ENCODE data around the gene ATP7B. TPM values are rescaled to one million over a fixed set of nuclear protein-coding genes. Genes with fewer than 3 reads are reported as not detected.
A peak's percentile ranks its signal among the peaks of the same experiment; 100 is the strongest.
"Not testable (repeated sequence)": the region's sequence is repeated elsewhere in the genome, so short reads cannot be mapped to it uniquely, and the experiment has no call there.

The ATP7B gene
- total RNA-seq, 1 donor from 2014 or later, result 137 TPM

DNA sequence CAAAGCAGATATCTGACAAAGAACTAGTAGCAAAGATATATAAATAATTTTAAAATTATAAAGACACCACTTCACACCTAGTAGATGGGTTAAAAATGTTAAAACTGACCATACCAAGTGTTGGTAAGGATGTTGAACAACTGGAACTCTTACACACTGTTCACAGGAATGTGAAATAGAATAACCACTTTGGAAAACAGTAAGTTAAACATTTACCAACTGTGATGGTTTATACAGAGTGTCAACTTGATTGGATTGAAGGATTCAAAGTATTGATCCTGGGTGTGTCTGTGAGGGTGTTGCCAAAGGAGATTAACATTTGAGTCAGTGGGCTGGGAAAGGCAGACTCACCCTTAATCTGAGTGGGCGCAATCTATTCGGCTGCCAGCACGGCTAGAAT lies 32.4 kb upstream of the ATP7B start:
- Mint-ChIP-seq H3K36me3 (peaks cover 33% of the 10 kb centered on the region), H3K27me3 (ENCODE audit: low read depth) (no peaks in the 10 kb centered on the region), H3K4me3 (no peak overlapping the region), H3K27ac (no peak overlapping the region), H3K9me3 (peaks cover 31% of the 10 kb centered on the region), H3K4me1 (no peaks in the 10 kb centered on the region)
- no peak for TF ChIP-seq CTCF (IDR thresholded peaks at IDR 0.05; ENCODE audit: unreplicated experiment)
- no peak for DNase-seq (ENCODE audit: low spot score in 2 of 2, unreplicated experiment in 2 of 2)

GRCh38 chr13:52036037-52036436 lies 24.8 kb upstream of the ATP7B start:
- TF ChIP-seq CTCF (IDR thresholded peaks at IDR 0.05; ENCODE audit: unreplicated experiment), result no peak
- Mint-ChIP-seq H3K9me3 (peaks cover 11% of the 10 kb centered on the region), H3K27me3 (ENCODE audit: low read depth) (no peaks in the 10 kb centered on the region)

DNA sequence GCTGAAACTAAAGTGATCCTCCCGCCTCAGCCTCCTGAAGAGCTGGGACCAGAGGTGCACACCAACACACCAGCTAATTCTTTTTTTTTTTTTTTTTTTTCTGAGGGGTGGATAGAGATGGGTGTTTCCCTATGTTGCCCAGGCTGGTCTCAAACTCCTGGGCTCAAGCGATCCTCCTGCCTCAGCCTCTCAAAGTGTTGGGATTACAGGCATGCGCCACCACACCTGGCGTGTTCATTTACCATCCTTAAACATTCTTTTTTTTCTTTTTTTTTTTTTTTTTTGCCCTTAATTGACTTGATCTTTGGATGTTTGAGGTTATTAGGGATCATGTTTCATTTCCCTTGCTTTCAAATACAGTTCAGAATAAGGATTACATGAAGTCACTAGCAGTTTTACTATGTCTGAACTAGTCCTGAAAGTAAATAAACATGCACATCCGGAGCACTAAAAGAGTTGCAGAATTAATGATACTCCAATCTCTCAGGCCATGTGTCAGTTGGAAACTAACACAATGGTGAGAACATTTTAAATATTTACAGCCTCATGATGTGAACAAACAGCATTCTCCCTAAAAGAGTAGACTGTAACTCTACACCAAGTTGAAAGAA lies 23.5 kb upstream of the ATP7B start:
- Mint-ChIP-seq H3K9me3 (peaks cover 18% of the 10 kb centered on the region), H3K27me3 (ENCODE audit: low read depth) (no peaks in the 10 kb centered on the region), H3K27ac (peak overlapping the region; percentile 40), H3K4me3 (no peak overlapping the region), H3K36me3 (peaks cover 30% of the 10 kb centered on the region), H3K4me1 (peaks cover 14% of the 10 kb centered on the region)
- DNase-seq (ENCODE audit: low spot score in 2 of 2, unreplicated experiment in 2 of 2), result no peak
- no peak for TF ChIP-seq CTCF (IDR thresholded peaks at IDR 0.05; ENCODE audit: unreplicated experiment)

More at GRCh38 chr13:52036037-52036436, 24.8 kb upstream of the ATP7B start:
- H3K36me3 Mint-ChIP-seq, result peaks cover 23% of the 10 kb centered on the region
- H3K4me3 Mint-ChIP-seq, result no peak overlapping the region
- DNase-seq (ENCODE audit: low spot score in 2 of 2, unreplicated experiment in 2 of 2), result no peak
- peaks cover 14% of the 10 kb centered on the region for H3K4me1 Mint-ChIP-seq
- H3K27ac Mint-ChIP-seq, result no peak overlapping the region

DNA sequence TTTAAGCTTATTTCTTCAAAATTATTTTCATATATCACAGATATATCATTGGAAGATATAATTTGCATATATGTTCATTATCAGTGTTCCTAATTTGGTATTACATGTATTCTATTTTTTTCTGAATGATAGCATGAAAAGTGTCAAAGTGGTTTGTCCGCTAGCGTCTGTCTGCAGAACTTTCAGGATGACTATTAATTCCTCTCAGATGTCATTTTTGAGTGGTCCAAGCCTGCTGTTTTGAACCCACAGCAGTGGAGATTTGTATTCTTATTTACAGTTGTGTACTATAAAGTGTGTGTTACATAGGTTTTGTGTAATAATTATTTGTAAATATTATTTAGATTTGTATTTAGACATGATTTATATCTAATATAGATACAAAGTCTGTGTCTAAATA lies 21.8 kb upstream of the ATP7B start:
- Mint-ChIP-seq H3K9me3 (peaks cover 33% of the 10 kb centered on the region), H3K27ac (no peak overlapping the region), H3K4me1 (peaks cover 14% of the 10 kb centered on the region), H3K27me3 (ENCODE audit: low read depth) (no peaks in the 10 kb centered on the region), H3K36me3 (peaks cover 38% of the 10 kb centered on the region), H3K4me3 (no peak overlapping the region)
- DNase-seq (ENCODE audit: low spot score in 2 of 2, unreplicated experiment in 2 of 2), result no peak
- TF ChIP-seq CTCF (IDR thresholded peaks at IDR 0.05; ENCODE audit: unreplicated experiment), result no peak

- H3K4me3 Mint-ChIP-seq; H3K27me3 Mint-ChIP-seq (ENCODE audit: low read depth); DNase-seq (ENCODE audit: low spot score in 2 of 2, unreplicated experiment in 2 of 2); H3K27ac Mint-ChIP-seq: not testable (repeated sequence)
- H3K4me1 Mint-ChIP-seq, result peaks cover 11% of the 10 kb centered on the region
- peaks cover 56% of the 10 kb centered on the region for H3K36me3 Mint-ChIP-seq
- peaks cover 51% of the 10 kb centered on the region for H3K9me3 Mint-ChIP-seq
Observed at GRCh38 chr13:52030401-52030800, 19.2 kb upstream of the ATP7B start.

DNA sequence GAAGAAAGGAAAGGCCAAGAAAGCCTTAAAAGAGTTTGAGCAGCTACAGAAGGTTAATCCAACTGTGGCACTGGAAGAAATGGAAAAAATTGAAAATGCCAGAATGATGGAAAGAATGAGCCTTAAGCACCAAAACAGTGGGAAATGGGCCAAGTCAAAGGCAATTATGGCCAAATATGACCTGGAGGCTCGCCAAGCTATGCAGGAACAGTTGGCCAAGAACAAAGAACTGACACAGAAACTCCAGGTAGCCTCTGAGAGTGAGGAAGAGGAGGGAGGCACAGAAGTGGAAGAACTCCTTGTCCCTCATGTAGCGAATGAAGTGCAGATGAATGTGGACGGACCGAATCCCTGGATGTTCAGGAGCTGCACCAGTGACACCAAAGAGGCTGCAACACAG lies 18.3 kb upstream of the ATP7B start:
- no peak overlapping the region for H3K4me3 Mint-ChIP-seq
- no peak overlapping the region for H3K27ac Mint-ChIP-seq
- peaks cover 64% of the 10 kb centered on the region for H3K36me3 Mint-ChIP-seq
- no peaks in the 10 kb centered on the region for H3K27me3 Mint-ChIP-seq (ENCODE audit: low read depth)
- no peak for DNase-seq (ENCODE audit: low spot score in 2 of 2, unreplicated experiment in 2 of 2)
- H3K9me3 Mint-ChIP-seq, result peaks cover 55% of the 10 kb centered on the region
- no peak for TF ChIP-seq CTCF (IDR thresholded peaks at IDR 0.05; ENCODE audit: unreplicated experiment)
- H3K4me1 Mint-ChIP-seq, result peaks cover 4% of the 10 kb centered on the region
